GM23338 (cell line): ENCODE data around the gene EPC1. TPM values are rescaled to one million over a fixed set of nuclear protein-coding genes. Genes with fewer than 3 reads are reported as not detected.
"Not testable (repeated sequence)": the region's sequence is repeated elsewhere in the genome, so short reads cannot be mapped to it uniquely, and the experiment has no call there.

ENCODE experiments used
- ATAC-seq: fragments of 200-7000 bp; cut with Tn5 transposase; 3 replicates; pipeline ENCODE4 v1.9.1; 2020
- DNase-seq: peaks from one replicate; pipeline ENCODE4 v3.0.0-alpha.2; 2015; ENCODE audit warnings: low spot score
- H2AFZ ChIP-seq: fragments of 200-600 bp; sonication (generic); 2 replicates; pipeline ENCODE4 v1.8.0; 2016; ENCODE audit warnings: antibody characterized with exemption, mild to moderate bottlenecking, moderate library complexity
- H3F3A ChIP-seq: fragments of 200-600 bp; sonication (generic); replicated peaks from 2 replicates; pipeline ENCODE4 v1.8.0; 2017; ENCODE audit warnings: antibody characterized with exemption, mixed run types, low read depth
- H3K27ac ChIP-seq: fragments of 200-600 bp; sonication (generic); 2 replicates; pipeline ENCODE4 v1.6.1; 2016; ENCODE audit warnings: low read depth
- H3K27me3 ChIP-seq: fragments of 200-600 bp; sonication (generic); 2 replicates; pipeline ENCODE4 v1.8.0; 2016; ENCODE audit warnings: mild to moderate bottlenecking, mixed run types, moderate library complexity; ENCODE audit not compliant: insufficient read depth
- H3K36me3 ChIP-seq: fragments of 200-600 bp; sonication (generic); 2 replicates; pipeline ENCODE4 v1.8.0; 2016; ENCODE audit warnings: mild to moderate bottlenecking; ENCODE audit not compliant: insufficient read depth
- H3K4me1 ChIP-seq: fragments of 200-600 bp; sonication (generic); 2 replicates; pipeline ENCODE4 v1.8.0; 2016; ENCODE audit warnings: mild to moderate bottlenecking, moderate library complexity; ENCODE audit not compliant: insufficient read depth
- H3K4me2 ChIP-seq: fragments of 200-600 bp; sonication (generic); 2 replicates; pipeline ENCODE4 v1.7.1; 2017; ENCODE audit warnings: mixed run types
- H3K4me3 ChIP-seq: fragments of 200-600 bp; sonication (generic); 2 replicates; pipeline ENCODE4 v1.6.1; 2016; ENCODE audit warnings: mixed run types
- H3K79me2 ChIP-seq: fragments of 200-600 bp; sonication (generic); replicated peaks from 2 replicates; pipeline ENCODE4 v1.8.0; 2017; ENCODE audit warnings: mild to moderate bottlenecking; ENCODE audit not compliant: insufficient read depth
- H3K9me2 ChIP-seq: fragments of 200-600 bp; sonication (generic); 2 replicates; pipeline ENCODE4 v1.8.0; 2017; ENCODE audit not compliant: insufficient read depth
- H4K20me1 ChIP-seq: fragments of 200-600 bp; sonication (generic); replicated peaks from 2 replicates; pipeline ENCODE4 v1.8.0; 2017; ENCODE audit warnings: mild to moderate bottlenecking; ENCODE audit not compliant: insufficient read depth
- H3K27ac Mint-ChIP-seq: 2 replicates; pipeline ENCODE4 v1.8.0; 2020; ENCODE audit warnings: inconsistent platforms, mild to moderate bottlenecking, moderate library complexity, mixed read lengths
- H3K27me3 Mint-ChIP-seq: 3 replicates; pipeline ENCODE4 v1.8.0; 2022; ENCODE audit warnings: low read depth, mild to moderate bottlenecking, moderate library complexity, mixed read lengths, inconsistent platforms; ENCODE audit not compliant: insufficient read depth, poor library complexity
- H3K36me3 Mint-ChIP-seq: 3 replicates; pipeline ENCODE4 v1.8.0; 2021; ENCODE audit warnings: low read depth, mild to moderate bottlenecking, inconsistent platforms, moderate library complexity, mixed read lengths
- H3K4me1 Mint-ChIP-seq: 3 replicates; pipeline ENCODE4 v1.8.0; 2020; ENCODE audit warnings: mild to moderate bottlenecking, inconsistent platforms, mixed read lengths
- H3K4me3 Mint-ChIP-seq: 3 replicates; pipeline ENCODE4 v1.8.0; 2021; ENCODE audit warnings: moderate library complexity, mild to moderate bottlenecking, inconsistent platforms, mixed read lengths
- H3K9me3 Mint-ChIP-seq: 3 replicates; pipeline ENCODE4 v1.8.0; 2020; ENCODE audit warnings: moderate library complexity, mild to moderate bottlenecking, inconsistent platforms, mixed read lengths
- STAT1 ChIP-seq: IDR thresholded peaks from one replicate; pipeline ENCODE4 v1.6.1; 2016; ENCODE audit warnings: antibody characterized with exemption; ENCODE audit not compliant: unreplicated experiment
- ZNF114 ChIP-seq: fragments of 250-450 bp; sonication (Bioruptor Pico); IDR thresholded peaks from 2 replicates; pipeline ENCODE4 v1.5.0; 2020; ENCODE audit warnings: mild to moderate bottlenecking, moderate library complexity
- ZNF331 ChIP-seq: fragments of 250-450 bp; sonication (Bioruptor Pico); IDR thresholded peaks from 2 replicates; pipeline ENCODE4 v1.5.0; 2020; ENCODE audit warnings: low read depth, mild to moderate bottlenecking, moderate library complexity
- polyA plus RNA-seq: library from polyadenylated mRNA; unstranded; fragments of >200 nt; fragmentation: Nextera tagmentation; extraction: Ambion mirVana; gene quantifications from 2 replicates; pipeline ENCODE4 v1.2.1, GENCODE V29; 2016
- total RNA-seq: library from RNA; depleted of rRNA; stranded (reverse); fragments of >200 nt; shearing (Covaris generic); gene quantifications from 2 replicates; pipeline ENCODE4 v1.2.3, GENCODE V29; 2014
- TF ChIP-seq, protein P1 (sequence below): fragments of 250-450 bp; sonication (Bioruptor Pico); IDR thresholded peaks from 2 replicates; pipeline ENCODE4 v1.5.0; 2020; ENCODE audit warnings: mild to moderate bottlenecking, moderate library complexity
- TF ChIP-seq, protein P2 (sequence below): IDR thresholded peaks from one replicate; pipeline ENCODE4 v1.6.1; 2018; ENCODE audit warnings: antibody characterized with exemption; ENCODE audit not compliant: unreplicated experiment

The EPC1 gene
- total and polyA plus RNA-seq, 2 experiments from 2014 or later, result 24.1 to 25.9 TPM

DNA sequence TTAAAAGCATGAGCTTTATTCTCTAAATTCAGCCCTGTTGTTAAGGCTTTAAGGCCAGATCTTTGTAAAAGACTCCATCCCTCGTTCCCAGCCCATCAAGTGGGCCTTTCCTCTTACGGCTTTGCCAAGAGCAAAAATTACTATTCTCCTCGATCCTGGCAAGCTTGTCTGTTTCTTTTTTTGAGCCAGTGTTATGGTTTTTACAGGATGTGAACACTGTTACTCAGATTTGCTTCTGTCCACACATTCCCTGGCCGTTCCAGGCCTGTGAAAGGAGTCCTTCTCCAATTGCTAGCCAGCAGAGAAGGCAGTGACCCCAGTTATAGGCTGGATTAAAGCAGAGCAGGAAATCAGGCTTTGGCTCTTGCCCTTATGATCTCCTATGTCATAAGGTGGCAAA is 47.0 kb upstream of the EPC1 start (continued):
- TF ChIP-seq, protein P1, sequence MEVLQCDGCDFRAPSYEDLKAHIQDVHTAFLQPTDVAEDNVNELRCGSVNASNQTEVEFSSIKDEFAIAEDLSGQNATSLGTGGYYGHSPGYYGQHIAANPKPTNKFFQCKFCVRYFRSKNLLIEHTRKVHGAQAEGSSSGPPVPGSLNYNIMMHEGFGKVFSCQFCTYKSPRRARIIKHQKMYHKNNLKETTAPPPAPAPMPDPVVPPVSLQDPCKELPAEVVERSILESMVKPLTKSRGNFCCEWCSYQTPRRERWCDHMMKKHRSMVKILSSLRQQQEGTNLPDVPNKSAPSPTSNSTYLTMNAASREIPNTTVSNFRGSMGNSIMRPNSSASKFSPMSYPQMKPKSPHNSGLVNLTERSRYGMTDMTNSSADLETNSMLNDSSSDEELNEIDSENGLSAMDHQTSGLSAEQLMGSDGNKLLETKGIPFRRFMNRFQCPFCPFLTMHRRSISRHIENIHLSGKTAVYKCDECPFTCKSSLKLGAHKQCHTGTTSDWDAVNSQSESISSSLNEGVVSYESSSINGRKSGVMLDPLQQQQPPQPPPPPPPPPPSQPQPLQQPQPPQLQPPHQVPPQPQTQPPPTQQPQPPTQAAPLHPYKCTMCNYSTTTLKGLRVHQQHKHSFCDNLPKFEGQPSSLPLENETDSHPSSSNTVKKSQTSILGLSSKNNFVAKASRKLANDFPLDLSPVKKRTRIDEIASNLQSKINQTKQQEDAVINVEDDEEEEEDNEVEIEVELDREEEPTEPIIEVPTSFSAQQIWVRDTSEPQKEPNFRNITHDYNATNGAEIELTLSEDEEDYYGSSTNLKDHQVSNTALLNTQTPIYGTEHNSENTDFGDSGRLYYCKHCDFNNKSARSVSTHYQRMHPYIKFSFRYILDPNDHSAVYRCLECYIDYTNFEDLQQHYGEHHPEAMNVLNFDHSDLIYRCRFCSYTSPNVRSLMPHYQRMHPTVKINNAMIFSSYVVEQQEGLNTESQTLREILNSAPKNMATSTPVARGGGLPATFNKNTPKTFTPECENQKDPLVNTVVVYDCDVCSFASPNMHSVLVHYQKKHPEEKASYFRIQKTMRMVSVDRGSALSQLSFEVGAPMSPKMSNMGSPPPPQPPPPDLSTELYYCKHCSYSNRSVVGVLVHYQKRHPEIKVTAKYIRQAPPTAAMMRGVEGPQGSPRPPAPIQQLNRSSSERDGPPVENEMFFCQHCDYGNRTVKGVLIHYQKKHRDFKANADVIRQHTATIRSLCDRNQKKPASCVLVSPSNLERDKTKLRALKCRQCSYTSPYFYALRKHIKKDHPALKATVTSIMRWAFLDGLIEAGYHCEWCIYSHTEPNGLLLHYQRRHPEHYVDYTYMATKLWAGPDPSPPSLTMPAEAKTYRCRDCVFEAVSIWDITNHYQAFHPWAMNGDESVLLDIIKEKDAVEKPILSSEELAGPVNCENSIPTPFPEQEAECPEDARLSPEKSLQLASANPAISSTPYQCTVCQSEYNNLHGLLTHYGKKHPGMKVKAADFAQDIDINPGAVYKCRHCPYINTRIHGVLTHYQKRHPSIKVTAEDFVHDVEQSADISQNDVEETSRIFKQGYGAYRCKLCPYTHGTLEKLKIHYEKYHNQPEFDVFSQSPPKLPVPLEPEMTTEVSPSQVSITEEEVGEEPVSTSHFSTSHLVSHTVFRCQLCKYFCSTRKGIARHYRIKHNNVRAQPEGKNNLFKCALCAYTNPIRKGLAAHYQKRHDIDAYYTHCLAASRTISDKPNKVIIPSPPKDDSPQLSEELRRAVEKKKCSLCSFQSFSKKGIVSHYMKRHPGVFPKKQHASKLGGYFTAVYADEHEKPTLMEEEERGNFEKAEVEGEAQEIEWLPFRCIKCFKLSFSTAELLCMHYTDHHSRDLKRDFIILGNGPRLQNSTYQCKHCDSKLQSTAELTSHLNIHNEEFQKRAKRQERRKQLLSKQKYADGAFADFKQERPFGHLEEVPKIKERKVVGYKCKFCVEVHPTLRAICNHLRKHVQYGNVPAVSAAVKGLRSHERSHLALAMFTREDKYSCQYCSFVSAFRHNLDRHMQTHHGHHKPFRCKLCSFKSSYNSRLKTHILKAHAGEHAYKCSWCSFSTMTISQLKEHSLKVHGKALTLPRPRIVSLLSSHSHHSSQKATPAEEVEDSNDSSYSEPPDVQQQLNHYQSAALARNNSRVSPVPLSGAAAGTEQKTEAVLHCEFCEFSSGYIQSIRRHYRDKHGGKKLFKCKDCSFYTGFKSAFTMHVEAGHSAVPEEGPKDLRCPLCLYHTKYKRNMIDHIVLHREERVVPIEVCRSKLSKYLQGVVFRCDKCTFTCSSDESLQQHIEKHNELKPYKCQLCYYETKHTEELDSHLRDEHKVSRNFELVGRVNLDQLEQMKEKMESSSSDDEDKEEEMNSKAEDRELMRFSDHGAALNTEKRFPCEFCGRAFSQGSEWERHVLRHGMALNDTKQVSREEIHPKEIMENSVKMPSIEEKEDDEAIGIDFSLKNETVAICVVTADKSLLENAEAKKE (CRISPR knock-in tag), result no peak
- TF ChIP-seq, protein P2, sequence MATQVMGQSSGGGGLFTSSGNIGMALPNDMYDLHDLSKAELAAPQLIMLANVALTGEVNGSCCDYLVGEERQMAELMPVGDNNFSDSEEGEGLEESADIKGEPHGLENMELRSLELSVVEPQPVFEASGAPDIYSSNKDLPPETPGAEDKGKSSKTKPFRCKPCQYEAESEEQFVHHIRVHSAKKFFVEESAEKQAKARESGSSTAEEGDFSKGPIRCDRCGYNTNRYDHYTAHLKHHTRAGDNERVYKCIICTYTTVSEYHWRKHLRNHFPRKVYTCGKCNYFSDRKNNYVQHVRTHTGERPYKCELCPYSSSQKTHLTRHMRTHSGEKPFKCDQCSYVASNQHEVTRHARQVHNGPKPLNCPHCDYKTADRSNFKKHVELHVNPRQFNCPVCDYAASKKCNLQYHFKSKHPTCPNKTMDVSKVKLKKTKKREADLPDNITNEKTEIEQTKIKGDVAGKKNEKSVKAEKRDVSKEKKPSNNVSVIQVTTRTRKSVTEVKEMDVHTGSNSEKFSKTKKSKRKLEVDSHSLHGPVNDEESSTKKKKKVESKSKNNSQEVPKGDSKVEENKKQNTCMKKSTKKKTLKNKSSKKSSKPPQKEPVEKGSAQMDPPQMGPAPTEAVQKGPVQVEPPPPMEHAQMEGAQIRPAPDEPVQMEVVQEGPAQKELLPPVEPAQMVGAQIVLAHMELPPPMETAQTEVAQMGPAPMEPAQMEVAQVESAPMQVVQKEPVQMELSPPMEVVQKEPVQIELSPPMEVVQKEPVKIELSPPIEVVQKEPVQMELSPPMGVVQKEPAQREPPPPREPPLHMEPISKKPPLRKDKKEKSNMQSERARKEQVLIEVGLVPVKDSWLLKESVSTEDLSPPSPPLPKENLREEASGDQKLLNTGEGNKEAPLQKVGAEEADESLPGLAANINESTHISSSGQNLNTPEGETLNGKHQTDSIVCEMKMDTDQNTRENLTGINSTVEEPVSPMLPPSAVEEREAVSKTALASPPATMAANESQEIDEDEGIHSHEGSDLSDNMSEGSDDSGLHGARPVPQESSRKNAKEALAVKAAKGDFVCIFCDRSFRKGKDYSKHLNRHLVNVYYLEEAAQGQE, result no peak
- TF ChIP-seq STAT1 (no peak), ZNF331 (CRISPR knock-in tag) (no peak), ZNF114 (CRISPR knock-in tag) (no peak)

DNA sequence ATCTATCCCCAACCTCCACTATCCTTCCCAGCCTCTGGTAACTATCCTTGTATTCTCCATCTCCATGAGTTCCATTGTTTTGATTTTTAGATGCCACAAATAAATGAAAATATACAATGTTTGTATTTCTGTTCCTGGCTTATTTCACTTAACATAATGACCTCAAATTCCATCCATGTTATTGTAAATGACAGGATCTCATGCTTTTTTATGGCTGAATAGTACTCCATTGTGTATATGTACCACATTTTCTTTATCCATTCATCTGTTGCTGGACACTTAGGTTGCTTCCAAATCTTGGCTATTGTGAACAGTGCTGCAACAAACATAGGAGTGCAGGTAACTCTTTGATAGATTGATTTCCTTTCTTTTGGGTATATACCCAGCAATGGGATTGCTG is 45.3 kb upstream of the EPC1 start:
- ATAC-seq, H3K9me2 ChIP-seq, H3K27ac Mint-ChIP-seq, H3K4me3 ChIP-seq, H4K20me1 ChIP-seq, H3K27me3 ChIP-seq, H3K36me3 Mint-ChIP-seq, H3K4me3 Mint-ChIP-seq, H2AFZ ChIP-seq, DNase-seq, H3F3A ChIP-seq, H3K4me2 ChIP-seq, H3K79me2 ChIP-seq, H3K9me3 Mint-ChIP-seq, H3K4me1 Mint-ChIP-seq, H3K36me3 ChIP-seq, H3K27ac ChIP-seq, H3K27me3 Mint-ChIP-seq, H3K4me1 ChIP-seq: not testable (repeated sequence)
